Stimulated activated CD4-positive, alpha-beta T cell treated with anti-CD3 and anti-CD28 coated beads, Interleukin-4, amount 100 ng/mL, for 24 hours (primary cell): ENCODE measurements around the gene ZNF814.
"Not testable (repeated sequence)": the region's sequence is repeated elsewhere in the genome, so short reads cannot be mapped to it uniquely, and the experiment has no call there.

ENCODE experiments used
- DNase-seq: peaks from one replicate; pipeline ENCODE4 v3.0.0-alpha.2; 2020

Gene ZNF814

DNA sequence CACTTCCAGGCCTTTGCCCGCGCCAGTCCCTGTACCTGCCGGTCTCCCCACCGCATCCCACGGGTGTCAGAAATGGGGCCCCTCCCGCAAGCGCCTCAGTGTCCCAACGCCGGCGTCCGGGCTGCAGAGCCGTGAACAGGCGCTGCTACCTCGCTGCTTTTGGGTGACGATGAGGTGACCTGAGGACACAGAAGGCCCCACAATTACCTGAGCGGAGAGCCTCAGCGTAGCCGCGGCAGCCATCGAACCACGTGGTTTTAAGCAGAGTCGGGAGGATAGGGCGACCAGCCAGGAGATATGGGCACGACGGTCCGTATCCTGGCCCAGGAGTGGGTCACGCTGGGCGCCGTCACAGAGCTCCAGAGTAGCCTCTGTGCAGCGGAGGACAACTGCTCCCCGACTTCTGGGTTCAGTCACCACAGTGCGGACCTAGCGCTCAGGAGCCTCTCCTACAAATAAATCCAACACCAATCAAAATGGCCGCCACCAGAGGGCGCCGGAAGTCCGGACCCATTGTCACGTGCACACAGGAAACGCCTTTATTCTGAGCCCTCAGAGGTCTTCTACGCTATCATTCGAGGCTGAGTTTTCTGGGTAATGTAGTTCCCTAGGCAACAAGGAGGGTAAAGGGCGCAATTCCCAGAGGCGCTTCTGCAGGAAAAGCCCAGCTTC, at the start of gene ZNF814:
ZNF814 (minus strand) TSS at position 478 of the 672 bp plus-strand sequence; CDS start at position 243, 235 bp downstream.
- peak; percentile 88 for DNase-seq

DNA sequence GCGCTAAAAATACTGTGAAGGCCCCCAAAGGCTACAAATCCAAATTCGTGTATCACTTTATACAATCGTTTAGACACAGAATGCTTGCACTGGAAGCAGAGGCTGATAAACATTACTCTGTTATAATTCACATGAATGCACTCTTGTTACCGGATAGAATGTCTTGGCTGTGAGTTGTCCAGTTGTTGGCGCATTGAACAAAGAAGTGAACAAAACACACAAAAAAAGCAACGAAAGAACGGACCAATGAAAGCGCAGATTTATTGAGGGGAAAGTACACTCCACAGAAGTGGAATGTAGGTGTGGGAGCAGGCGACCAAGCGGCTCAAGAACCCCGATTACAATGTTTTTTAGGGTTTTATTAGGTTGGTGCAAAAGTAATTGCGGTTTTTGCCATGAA, 46.9 kb upstream of the ZNF814 start:
- no peak for DNase-seq

DNA sequence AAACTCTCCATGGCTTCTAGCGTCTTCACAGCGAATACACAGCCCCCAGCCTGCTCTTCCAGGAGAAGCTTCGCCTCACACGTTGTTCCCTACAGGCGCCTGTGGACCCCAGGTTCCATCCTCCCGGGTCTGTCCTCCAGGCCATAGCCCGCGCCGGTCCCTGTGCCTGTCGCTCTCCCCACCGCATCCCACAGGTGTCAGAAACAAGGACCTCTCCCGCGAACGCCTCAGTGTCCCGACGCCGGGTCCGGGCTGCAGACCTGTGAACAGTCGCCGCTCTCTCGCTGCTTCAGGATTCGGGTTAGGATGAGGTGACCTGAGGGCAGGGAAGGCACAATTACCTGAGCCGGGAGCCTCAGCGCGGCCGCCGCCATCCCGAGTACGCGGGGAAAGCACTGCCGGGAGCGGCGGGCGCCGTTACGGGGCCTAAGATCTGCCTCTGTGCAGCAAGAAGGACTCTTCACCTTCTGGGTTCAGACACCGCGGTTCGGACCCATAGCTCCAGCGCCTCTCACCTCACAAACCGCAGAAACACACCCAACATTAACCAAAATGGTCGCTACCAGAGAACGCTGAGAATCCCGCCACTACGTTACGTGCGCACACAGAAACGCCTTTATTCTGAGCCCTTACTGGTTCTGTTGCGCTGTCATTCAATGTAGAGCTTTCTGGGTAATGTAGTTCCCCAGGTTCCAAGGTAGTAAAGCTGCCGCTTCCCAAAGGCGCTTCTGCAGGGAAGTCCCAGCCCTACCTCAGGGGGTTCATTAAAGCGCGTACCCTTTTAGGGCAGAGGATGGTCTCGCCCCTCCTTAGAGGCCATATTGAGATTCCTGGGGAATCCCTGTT, 46.2 kb upstream of the ZNF814 start, which contains the start of gene ZNF418:
ZNF418 (minus strand) TSS at position 583 of the 846 bp plus-strand sequence. CDS start 1,580 bp downstream, outside the sequence.
- DNase-seq: peak; percentile 41

DNA sequence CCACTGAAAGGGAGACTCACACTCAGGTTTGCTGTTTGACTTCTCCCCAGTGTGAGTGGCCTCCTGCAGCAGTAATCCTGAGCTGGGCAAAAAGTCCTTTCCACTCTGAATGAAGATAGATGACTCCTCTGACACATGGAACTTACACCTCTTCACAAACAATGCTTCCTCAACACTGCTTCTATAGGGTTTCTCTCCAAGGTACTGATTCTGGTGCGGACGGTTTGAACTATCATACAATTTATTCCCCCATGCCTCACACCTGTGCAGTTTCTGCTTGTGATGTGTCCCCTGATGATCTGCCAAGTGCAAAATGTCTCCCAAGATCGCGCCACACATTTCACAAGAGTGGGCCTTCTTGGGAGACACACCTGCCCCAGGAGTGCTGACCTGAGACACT, 38.8 kb upstream of the ZNF814 start:
- DNase-seq: no peak

DNA sequence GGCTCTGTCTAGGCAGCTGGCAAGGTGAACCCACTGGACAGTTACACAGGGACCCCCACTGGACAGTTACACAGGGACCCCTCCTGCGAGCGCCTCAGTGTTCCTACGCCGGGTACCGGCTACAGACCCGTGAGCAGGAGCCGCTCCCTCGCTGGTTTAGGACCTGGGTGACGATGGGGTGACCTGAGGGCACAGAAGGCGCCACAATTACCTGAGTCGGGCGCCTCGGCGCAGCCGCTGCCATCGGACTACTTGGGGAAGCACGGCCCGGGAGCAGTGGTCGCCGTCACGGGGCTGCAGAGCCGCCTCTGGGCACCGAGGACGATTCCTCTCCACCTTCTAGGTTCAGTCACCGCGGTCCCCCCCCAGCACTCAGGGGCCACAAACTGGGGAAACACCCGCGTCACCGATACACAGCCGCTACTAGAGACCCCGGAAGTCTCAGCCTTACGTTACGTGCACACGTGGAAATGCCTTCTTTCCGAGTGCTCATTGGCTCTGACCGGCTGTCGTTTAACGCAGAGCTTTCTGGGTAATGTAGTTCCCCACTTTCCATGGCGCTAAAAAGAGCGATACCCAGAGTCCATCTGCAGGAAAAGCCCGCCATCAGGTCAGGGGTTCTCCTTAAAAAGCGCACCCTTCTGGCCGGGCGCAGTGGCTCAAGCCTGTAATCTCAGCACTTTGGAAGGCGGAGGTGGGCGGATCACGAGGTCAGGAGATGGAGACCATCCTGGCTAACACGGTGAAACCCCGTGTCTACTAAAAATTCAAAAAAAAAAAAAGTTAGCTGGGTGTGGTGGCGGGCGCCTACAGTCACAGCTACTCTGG, 27.5 kb upstream of the ZNF814 start, which contains the start of gene ZNF417:
ZNF417 (minus strand) TSS at position 425 of the 828 bp plus-strand sequence; CDS start at position 244, 181 bp downstream.
- peak; percentile 88 for DNase-seq

DNA sequence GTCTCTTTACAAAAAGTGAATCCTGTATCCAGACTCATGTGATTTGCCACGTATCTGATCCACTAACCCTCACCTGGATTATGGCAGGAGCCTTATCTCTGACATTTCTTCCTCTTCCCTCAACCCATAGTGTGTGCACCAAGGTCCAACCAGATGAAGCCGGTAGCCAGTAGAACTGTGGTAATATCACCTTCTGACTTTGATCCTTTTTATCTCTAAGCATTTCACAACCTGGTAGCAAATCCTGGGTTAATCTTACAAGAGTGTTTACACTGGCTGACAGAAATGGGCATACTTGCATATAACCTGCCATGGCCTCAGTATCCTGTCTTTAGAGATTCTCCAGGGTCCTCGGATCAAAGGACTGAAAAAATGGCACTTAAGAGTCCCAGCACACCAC, 25.7 kb upstream of the ZNF814 start:
- no peak for DNase-seq

DNA sequence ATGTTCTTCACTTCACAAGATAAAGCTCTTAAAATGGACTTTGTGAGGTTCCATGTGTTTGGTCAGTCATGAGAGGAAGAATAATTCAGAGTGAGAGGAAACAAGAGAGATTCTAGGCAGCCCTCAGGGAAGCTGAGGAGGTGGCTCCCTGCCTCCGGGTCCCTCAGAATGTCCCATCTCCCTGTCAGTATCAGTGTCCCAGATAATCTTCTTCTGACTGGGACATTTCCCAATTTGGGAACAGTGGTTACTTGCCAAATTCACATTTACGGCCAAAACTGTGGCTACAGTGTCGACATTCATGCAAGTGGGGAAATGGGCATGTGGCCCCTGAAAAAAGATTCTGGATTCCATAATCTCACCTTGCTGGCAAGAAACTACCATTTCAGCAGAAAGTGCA, 18.6 kb upstream of the ZNF814 start:
- DNase-seq: no peak

DNA sequence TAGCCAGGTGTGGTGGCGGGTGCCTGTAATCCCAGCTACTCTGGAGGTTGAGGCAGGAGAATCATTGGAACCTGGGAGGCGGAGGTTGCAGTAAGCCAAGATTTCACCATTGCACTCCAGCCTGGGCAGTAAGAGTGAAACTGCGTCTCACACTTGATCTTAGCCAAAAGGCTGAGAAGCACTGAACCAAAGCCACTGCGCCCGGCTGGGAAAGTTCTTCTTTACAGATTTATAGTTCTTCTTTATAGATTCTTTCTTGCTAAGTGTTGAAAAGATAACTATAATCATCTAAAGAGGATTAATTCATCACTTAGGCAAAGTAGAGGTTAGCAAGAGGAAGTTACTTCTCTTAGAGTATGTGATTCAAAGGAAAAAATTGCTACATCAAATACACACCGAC, 16.4 kb upstream of the ZNF814 start:
- no peak for DNase-seq

DNA sequence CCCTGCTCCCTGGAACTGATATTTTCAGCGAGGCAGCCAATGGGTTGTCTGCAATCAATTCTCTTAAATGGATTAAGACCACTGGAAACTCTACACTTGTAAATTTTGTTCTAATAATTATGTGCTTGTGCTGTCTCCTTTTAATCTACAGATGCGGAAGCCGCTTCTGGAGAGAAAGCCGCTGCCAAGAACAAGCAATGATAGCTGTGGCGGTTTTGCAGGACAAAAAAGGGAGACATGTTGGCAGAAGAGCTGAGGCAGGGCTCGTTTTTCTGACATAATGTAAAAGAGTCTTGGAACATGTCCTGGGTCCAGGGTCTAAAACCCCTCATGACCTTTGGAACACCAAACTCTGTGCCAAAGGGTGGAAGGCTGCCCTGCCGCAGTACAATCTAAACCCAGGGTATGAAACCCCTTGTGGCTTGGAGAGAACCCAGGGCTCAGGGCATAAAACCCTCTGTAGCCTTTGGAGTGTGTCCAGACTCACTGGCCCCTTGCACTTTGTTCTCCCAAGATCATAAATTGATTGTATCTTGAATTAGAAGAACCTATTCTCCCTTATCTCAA, 14.9 kb upstream of the ZNF814 start:
- DNase-seq: no peak

DNA sequence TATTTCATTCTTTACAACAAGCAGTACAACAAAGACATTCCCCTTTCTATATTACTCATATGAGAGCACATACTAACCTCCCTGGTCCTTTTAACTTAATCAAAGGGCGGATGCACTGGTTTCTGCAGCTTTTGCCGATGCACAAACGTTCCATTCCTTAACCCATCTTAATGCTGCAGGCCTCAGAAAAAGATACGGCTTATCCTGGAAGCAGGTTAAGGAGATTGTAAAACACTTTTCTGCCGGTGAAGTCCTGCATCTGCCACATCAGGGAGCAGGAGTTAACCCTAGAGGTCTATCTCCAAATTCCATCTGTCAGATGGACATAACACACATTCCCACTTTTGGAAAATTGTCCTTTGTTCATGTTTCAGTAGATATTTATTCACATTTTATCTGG, 11.5 kb upstream of the ZNF814 start:
- no peak for DNase-seq

DNA sequence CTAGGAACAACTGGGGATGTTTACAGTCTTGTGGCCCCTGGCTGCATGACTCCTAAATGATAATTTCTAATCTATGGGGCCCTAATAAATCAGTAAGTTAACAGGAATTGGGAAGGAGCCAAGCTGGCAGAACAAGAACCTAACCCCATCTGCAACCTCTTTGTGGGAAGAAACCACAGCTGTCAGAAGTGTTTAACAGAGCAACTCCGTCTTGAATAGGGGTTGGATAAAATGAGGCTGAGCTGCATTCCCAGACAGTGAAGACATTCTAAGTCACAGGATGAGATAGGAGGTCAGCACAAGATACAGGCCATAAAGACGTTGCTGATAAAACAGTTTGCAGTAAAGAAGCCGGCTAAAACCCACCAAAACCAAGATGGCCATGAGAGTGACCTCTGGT, 1.9 kb upstream of the ZNF814 start:
- DNase-seq: not testable (repeated sequence)

DNA sequence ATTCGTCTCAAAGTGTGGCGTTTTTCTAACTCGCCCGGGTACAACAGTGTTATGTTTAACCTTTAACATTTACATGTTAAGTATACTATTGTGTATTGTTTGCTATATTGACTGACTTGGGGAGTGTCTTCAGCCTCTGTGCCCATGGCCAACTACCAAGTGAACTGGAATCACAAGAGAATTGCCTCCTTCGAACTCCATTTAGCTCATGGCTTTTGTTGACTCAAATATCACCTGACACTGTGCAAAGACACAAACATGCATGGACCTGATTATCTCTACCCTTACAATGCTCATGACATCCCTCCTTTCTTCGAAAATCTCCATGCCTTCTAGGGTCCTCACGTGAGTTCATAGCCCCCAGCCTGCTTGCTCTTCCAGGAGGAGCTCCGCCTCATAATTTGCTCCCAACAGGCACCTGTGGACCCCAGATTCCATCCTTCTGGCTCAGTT, 704 bp downstream of the ZNF814 start:
- no peak for DNase-seq

DNA sequence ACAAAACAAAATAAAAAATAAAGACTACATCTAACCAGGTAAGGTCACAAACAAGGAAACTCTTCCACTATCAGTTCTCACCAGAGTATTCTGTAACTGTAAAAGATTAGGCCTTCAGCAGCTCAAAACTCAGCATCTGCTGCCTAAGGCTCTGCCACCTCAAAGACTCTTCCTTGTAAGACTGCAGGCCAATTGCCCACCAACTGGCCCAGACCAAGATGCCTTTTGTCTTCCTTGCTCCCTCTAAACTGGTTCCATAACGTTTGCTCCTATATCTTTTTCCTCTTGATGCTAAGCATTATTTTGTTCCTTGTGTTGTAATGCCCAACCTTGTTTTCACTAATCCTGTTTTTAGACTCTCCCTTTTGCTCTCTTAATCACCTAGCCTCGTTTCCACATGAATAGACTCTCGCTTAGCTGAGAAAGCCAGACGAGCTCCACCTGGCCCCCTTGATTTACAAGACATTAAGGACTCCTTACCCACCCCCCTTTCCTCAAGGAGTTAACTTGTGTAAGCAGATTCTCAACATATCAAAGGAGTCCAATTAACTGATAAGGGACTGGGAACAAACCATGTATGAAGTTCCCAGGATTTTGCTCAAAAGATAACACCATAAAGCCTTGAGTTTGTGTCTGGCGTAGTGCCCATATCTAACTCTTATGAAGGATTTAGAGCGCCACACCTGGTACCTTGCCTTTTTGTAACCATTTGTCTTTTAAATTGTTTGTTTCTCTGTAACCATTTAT, 1.5 kb downstream of the ZNF814 start:
- no peak for DNase-seq

DNA sequence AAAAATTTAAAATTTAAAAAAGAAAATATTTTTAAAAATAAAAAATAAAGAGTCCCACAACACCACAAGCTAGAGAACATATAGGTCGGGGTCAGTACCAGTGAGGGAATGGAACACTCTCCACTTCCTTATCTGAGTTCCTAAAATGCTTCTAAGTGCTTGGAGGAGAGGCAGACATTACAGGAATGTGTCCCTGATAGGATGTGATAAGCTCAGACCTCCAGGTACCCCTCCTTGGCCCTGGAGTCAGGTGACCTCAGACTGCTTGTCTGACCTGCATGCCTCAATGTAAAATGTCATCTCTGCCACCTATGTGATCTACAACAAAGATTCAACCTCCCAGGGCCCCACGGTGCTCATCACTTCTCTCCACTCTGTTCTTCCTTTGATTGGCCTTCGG, 2.8 kb downstream of the ZNF814 start:
- DNase-seq: no peak

DNA sequence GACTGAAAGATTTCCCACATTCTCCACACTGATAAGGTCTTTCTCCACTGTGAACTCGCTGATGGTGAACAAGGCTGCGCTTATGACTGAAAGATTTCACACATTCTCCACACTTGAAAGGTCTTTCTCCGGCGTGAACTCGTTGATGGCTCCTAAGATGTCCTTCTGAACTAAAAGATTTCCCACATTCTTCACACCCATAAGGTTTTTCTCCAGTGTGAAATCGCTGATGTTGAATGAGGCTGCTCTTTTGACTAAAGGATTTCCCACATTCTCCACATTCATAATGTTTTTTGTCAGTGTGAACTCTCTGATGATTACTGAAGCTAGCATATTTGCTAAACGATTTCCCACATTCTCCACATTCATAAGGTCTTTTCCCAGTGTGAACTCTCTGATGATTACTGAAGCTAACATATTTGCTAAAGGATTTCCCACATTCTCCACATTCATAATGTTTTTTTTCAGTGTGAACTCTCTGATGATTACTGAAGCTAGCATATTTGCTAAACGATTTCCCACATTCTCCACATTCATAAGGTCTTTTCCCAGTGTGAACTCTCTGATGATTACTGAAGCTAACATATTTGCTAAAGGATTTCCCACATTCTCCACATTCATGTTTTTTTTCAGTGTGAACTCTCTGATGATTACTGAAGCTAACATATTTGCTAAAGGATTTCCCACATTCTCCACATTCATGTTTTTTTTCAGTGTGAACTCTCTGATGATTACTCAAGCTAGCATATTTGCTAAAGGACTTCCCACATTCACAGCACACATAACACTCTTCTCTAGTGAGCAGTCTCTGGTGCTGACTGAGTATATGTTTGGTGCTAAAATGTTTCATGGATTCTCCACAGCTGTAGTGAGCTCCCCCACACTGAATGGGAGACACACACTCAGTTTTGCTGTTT, 14.7 kb downstream of the ZNF814 start:
- DNase-seq: not testable (repeated sequence)

DNA sequence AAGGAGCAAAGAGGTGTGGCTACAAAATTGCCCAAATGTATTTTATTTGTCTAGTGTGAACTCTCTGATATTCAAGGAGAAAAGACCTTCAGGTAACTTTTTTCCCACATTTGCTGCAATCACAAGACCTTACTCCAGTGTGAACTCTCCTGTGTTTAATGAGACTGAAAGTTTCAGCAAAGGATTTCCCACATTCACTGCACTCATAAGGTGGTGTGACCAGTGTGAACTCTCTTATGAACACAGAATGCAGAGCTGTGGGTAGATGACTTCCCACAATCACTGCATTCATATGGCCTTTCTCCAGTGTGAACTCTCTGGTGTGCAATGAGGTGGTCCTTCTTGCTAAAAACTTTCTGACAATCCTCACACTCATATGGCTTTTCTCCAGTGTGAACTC, 16.4 kb downstream of the ZNF814 start:
- no peak for DNase-seq

DNA sequence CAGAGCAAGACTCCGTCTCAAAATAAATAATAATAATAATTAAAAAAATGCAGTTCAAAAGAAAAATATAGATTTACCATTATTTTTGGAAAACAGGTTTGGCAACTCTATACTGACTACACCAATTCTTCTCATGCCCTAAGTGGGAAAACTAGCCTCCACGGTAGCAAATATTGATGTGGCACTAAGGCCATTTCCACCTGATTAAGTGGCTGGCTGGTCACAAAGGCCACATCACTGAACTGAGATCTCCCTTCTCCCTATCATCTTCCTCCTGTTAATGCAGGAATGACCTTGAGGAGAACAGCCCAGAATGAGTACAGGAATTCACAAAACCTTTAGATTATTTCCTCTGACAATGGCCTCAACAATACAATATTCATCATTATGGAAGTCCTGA, 18.6 kb downstream of the ZNF814 start:
- no peak for DNase-seq

DNA sequence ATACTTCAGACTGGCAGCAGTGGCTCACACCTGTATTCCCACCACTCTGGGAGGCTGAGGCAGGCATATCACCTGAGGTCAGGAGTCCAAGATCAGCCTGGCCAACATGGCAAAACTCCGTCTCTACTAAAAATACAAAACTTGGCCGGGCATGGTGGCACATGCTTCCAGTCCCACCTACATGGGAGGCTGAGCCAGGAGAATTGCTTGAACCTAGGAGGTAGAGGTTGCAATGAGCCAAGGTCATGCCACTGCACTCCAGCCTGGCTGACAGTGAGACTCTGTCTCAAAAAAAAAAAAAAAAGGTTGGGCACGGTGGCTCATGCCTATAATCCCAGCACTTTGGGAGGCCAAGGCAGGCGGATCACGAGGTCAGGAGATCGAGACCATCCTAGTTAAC, 19.2 kb downstream of the ZNF814 start:
- not testable (repeated sequence) for DNase-seq

DNA sequence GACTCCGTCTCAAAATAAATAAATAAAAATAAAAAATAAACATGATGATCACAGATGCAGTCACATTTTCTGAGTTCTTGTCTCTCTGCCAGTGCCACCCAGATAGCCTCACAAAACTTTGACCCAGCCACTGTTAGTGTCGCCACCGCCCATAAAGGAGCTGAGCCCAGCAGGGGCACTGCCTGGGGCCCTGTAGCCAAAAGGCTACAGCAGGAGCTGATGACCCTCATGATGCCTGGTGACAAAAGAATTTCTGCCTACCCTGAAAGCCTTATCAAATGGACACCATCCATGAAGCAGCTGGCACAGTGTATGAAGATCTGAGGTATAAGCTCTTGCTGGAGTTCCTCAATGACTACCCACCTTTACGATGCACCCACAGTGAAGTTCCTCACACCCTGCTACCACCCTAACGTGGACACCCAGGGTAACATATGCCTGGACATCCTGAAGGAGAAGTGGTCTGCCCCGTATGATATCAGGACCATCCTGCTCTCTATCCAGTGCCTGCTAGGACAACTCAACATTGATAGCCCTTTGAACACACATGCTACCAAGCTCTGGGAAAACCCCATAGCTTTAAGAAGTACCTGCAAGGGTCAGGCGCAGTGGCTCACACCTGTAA, 20.9 kb downstream of the ZNF814 start:
- no peak for DNase-seq

DNA sequence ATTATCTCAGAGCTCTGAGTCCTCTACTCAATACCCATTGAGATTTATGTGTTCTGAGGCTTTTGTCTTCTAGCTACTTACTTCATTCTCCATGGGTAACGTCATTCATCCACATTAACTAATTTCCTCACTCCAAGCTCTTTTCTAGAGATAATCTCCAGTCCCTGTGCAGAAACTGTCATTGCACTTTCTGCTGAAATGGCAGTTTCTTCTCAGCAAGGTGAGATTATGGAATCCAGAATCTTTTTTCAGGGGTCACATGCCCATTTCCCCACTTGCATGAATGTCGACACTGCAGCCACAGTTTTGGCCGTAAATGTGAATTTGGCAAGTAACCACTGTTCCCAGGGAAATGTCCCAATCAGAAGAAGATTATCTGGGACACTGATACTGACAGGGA, 26.5 kb downstream of the ZNF814 start:
- DNase-seq: not testable (repeated sequence)
